Measurements from ENCODE around the gene POLN.

POLN gene

DNA sequence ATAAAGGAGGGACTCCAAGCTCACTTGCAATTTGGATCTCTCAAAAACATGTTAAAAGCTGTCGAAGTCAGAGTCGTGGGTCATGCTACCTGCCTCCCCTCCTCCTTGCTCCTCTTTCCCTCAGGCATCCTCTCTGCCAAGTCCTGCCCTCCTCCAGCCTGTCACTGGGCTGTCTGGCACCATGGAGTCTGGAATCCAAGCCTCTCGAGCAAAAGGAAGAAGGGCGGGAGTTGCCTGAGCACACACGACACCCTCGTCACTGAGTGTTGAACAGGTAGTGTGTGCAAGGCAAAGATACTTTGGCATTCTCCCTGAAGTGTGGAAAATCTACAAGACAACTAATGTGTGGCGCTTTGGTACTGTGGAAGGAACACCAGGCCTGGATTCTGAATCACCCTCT lies 62.2 kb downstream of the POLN start:
- Histone ChIP-seq H3K4me1 (ENCODE audit: insufficient read depth, low read length, poor library complexity, severe bottlenecking) (no peaks in the 10 kb centered on the region), H4K20me1 (ENCODE audit: insufficient read depth, low read length, poor library complexity, severe bottlenecking) (no peaks in the 10 kb centered on the region), H3K9me2 (replicated peaks; ENCODE audit: low read depth, low read length) (no peaks in the 10 kb centered on the region), H3K9ac (ENCODE audit: low read depth, low read length, poor library complexity, severe bottlenecking) (no peak overlapping the region), H3K4me3 (ENCODE audit: low read length, poor library complexity, severe bottlenecking) (no peak overlapping the region), H3K27me3 (ENCODE audit: insufficient read depth, low read length, poor library complexity, severe bottlenecking) (no peaks in the 10 kb centered on the region), H2AFZ (ENCODE audit: low read length) (no peak overlapping the region), H3K79me2 (ENCODE audit: insufficient read depth, low read length) (no peaks in the 10 kb centered on the region), H3F3A (ENCODE audit: low read depth) (no peaks in the 10 kb centered on the region), H3K9me3 (ENCODE audit: insufficient read depth, low read depth, low read length) (no peaks in the 10 kb centered on the region), H3K4me2 (ENCODE audit: low read depth, low read length, poor library complexity, severe bottlenecking) (no peak overlapping the region), H3K36me3 (ENCODE audit: insufficient read depth, low read length) (no peaks in the 10 kb centered on the region)
- TF ChIP-seq CTCF (conservative IDR thresholded peaks at IDR 0.05; ENCODE audit: low read length) (no peak), EZH2phosphoT487 (IDR thresholded peaks at IDR 0.05; ENCODE audit: borderline replicate concordance) (no peak)

- Histone ChIP-seq H3K4me2 (ENCODE audit: low read depth, low read length, poor library complexity, severe bottlenecking) (no peak overlapping the region), H3K4me1 (ENCODE audit: insufficient read depth, low read length, poor library complexity, severe bottlenecking) (no peaks in the 10 kb centered on the region), H3F3A (ENCODE audit: low read depth) (no peaks in the 10 kb centered on the region), H2AFZ (ENCODE audit: low read length) (no peak overlapping the region), H3K9me2 (replicated peaks; ENCODE audit: low read depth, low read length) (no peaks in the 10 kb centered on the region), H3K27me3 (ENCODE audit: insufficient read depth, low read length, poor library complexity, severe bottlenecking) (no peaks in the 10 kb centered on the region), H4K20me1 (ENCODE audit: insufficient read depth, low read length, poor library complexity, severe bottlenecking) (no peaks in the 10 kb centered on the region), H3K79me2 (ENCODE audit: insufficient read depth, low read length) (no peaks in the 10 kb centered on the region), H3K9ac (ENCODE audit: low read depth, low read length, poor library complexity, severe bottlenecking) (no peak overlapping the region), H3K36me3 (ENCODE audit: insufficient read depth, low read length) (no peaks in the 10 kb centered on the region), H3K9me3 (ENCODE audit: insufficient read depth, low read depth, low read length) (no peaks in the 10 kb centered on the region), H3K4me3 (ENCODE audit: low read length, poor library complexity, severe bottlenecking) (no peak overlapping the region)
- TF ChIP-seq EZH2phosphoT487 (IDR thresholded peaks at IDR 0.05; ENCODE audit: borderline replicate concordance) = no peak
Observed at GRCh38 chr4:2178986-2179385, 62.9 kb downstream of the POLN start.

DNA sequence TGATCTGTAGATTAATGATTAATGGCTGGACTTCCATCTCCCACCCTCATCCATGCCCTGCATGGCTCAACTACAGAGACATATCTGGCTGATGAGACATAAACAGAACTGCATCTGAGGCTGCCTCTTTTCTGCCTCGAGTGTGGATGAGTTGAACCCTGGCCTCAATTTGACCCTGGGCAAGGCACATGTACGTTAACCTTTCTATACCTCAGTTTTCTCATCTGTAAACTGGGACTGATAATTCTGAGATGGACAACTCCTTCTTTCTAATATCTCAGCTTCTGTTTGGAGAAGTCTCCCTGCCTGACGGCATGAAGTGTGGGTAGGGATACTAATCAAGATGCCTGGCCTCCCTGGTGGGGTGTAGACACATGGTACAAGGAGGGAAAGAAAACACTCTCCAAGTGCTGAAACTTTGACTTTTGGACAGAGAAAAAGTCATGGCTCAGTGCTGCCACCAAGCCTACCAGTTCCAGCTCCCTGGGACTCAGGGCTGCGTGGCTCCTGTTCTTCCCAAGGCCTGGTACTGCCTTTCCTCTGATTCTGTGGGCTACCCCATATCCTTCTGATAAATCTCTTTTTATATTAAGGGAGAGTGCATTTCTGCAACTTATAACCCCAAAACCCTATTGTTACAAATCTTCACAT lies 64.4 kb downstream of the POLN start:
- H3K9ac ChIP-seq (ENCODE audit: low read depth, low read length, poor library complexity, severe bottlenecking) = no peak overlapping the region
- no peaks in the 10 kb centered on the region for H3K79me2 ChIP-seq (ENCODE audit: insufficient read depth, low read length)
- H4K20me1 ChIP-seq (ENCODE audit: insufficient read depth, low read length, poor library complexity, severe bottlenecking) = no peaks in the 10 kb centered on the region
- H3K36me3 ChIP-seq (ENCODE audit: insufficient read depth, low read length) = no peaks in the 10 kb centered on the region
- no peaks in the 10 kb centered on the region for H3F3A ChIP-seq (ENCODE audit: low read depth)
- H3K9me2 ChIP-seq (replicated peaks; ENCODE audit: low read depth, low read length) = no peaks in the 10 kb centered on the region
- TF ChIP-seq CTCF (conservative IDR thresholded peaks at IDR 0.05; ENCODE audit: low read length) = 0 out of 2 replicates have a peak, but pooled peaks have one; percentile 21
- no peak for TF ChIP-seq EZH2phosphoT487 (IDR thresholded peaks at IDR 0.05; ENCODE audit: borderline replicate concordance)
- no peaks in the 10 kb centered on the region for H3K27me3 ChIP-seq (ENCODE audit: insufficient read depth, low read length, poor library complexity, severe bottlenecking)
- no peaks in the 10 kb centered on the region for H3K4me1 ChIP-seq (ENCODE audit: insufficient read depth, low read length, poor library complexity, severe bottlenecking)
- H3K4me3 ChIP-seq (ENCODE audit: low read length, poor library complexity, severe bottlenecking) = no peak overlapping the region
- no peak overlapping the region for H2AFZ ChIP-seq (ENCODE audit: low read length)
- H3K9me3 ChIP-seq (ENCODE audit: insufficient read depth, low read depth, low read length) = no peaks in the 10 kb centered on the region
- no peak overlapping the region for H3K4me2 ChIP-seq (ENCODE audit: low read depth, low read length, poor library complexity, severe bottlenecking)

All from Loucy (cell line).